ENCODE data around the gene KLHDC8A. TPM values are rescaled to one million over a fixed set of nuclear protein-coding genes. Genes with fewer than 3 reads are reported as not detected.

The KLHDC8A gene
- polyA plus RNA-seq, 1 experiment = not detected

GRCh38 chr1:205323794-205324193 is 32.9 kb downstream of the KLHDC8A start:
- peaks cover 2% of the 10 kb centered on the region; the same call in 1 of the 2 replicates for H3K27me3 ChIP-seq (ENCODE audit: control insufficient read depth, insufficient read depth, low read length)
- H3K4me3 ChIP-seq (ENCODE audit: low read depth, low read length) = no peak overlapping the region
- ChIA-PET CTCF (interaction anchor here (0.6 to 22.5 kb wide), 6 partner anchors 12 to 807 kb away, joined by 3 to 679 read pairs (median 34); no protein-coding TSS in a partner anchor), POLR2A (interaction anchor here (0.6 kb wide), 1 partner anchor 51 kb away, joined by 3 read pairs; no protein-coding TSS in a partner anchor)
- no peak for DNase-seq (ENCODE audit: low read depth)
- no peaks in the 10 kb centered on the region for H3K36me3 ChIP-seq (ENCODE audit: control insufficient read depth, insufficient read depth, low read length)
- no peak for TF ChIP-seq CTCF (IDR thresholded peaks at IDR 0.05; ENCODE audit: insufficient read depth, low read depth, low read length)

- no peak for TF ChIP-seq CTCF (IDR thresholded peaks at IDR 0.05; ENCODE audit: insufficient read depth, low read depth, low read length)
- Histone ChIP-seq H3K27me3 (ENCODE audit: control insufficient read depth, insufficient read depth, low read length) (peaks cover 2% of the 10 kb centered on the region; the same call in 1 of the 2 replicates), H3K4me3 (ENCODE audit: low read depth, low read length) (peak overlapping the region; percentile 84), H3K36me3 (ENCODE audit: control insufficient read depth, insufficient read depth, low read length) (no peaks in the 10 kb centered on the region)
- ChIA-PET POLR2A (interaction anchor here (0.7 kb wide), 1 partner anchor 24 kb away, joined by 3 read pairs; no protein-coding TSS in a partner anchor), CTCF (interaction anchor here (0.8 to 22.5 kb wide), 9 partner anchors 12 to 199 kb away, joined by 3 to 679 read pairs (median 6); no protein-coding TSS in a partner anchor)
- DNase-seq (ENCODE audit: low read depth) = no peak
Measured at GRCh38 chr1:205321959-205322283, 34.8 kb downstream of the KLHDC8A start.

- Histone ChIP-seq H3K27me3 (ENCODE audit: control insufficient read depth, insufficient read depth, low read length) (no peaks in the 10 kb centered on the region; the same call in 1 of the 2 replicates), H3K4me3 (ENCODE audit: low read depth, low read length) (peak within 1 kb of the TSS; percentile 84), H3K36me3 (ENCODE audit: control insufficient read depth, insufficient read depth, low read length) (no peaks in the 10 kb centered on the region)
- DNase-seq (ENCODE audit: low read depth) = no peak
- CTCF ChIA-PET = interaction anchor here (0.6 to 22.5 kb wide), 15 partner anchors 12 to 198 kb away, joined by 3 to 679 read pairs (median 4); no protein-coding TSS in a partner anchor
- POLR2A ChIA-PET = interaction anchor here (0.7 kb wide), 1 partner anchor 23 kb away, joined by 3 read pairs; no protein-coding TSS in a partner anchor
- peak; percentile 37; the same call in 1 of the 2 replicates for TF ChIP-seq CTCF (IDR thresholded peaks at IDR 0.05; ENCODE audit: insufficient read depth, low read depth, low read length)
Measured at GRCh38 chr1:205321162-205321958, 35.4 kb downstream of the KLHDC8A start, which contains the start of gene NUAK2. Gene NUAK2 (minus strand): TSS chr1:205321745. CDS start chr1:205321628, 117 bp downstream.

GRCh38 chr1:205319081-205320018 is 37.4 kb downstream of the KLHDC8A start:
- ChIA-PET CTCF (interaction anchor here (0.8 to 22.5 kb wide), 6 partner anchors 8 to 46 kb away, joined by 3 to 679 read pairs (median 4); no protein-coding TSS in a partner anchor), POLR2A (no interaction called here)
- DNase-seq (ENCODE audit: low read depth) = no peak
- Histone ChIP-seq H3K36me3 (ENCODE audit: control insufficient read depth, insufficient read depth, low read length) (no peaks in the 10 kb centered on the region), H3K27me3 (ENCODE audit: control insufficient read depth, insufficient read depth, low read length) (no peaks in the 10 kb centered on the region), H3K4me3 (ENCODE audit: low read depth, low read length) (peak overlapping the region; percentile 25; the same call in 1 of the 2 replicates)
- no peak for TF ChIP-seq CTCF (IDR thresholded peaks at IDR 0.05; ENCODE audit: insufficient read depth, low read depth, low read length)
